ENCODE results near the gene SHPK. TPM values are rescaled to one million over a fixed set of nuclear protein-coding genes. Genes with fewer than 3 reads are reported as not detected.

The SHPK gene
- total RNA-seq, 4 donors from 2014 or later = 5.8 to 83.8 (median 44.9) TPM

- H3K9me3 ChIP-seq = no peaks in the 10 kb centered on the region
- peaks cover 4 to 21% (median 4%) of the 10 kb centered on the region in 4 donors for H3K4me1 ChIP-seq
- H3K4me3 ChIP-seq = no peak overlapping the region
- H3K36me3 ChIP-seq = peaks cover 0 to 48% (median 0%) of the 10 kb centered on the region in 3 donors
- no peak for TF ChIP-seq POLR2A (IDR thresholded peaks at IDR 0.05)
- TF ChIP-seq CTCF (IDR thresholded peaks at IDR 0.05) = no peak
- no peak for DNase-seq
- H3K27me3 ChIP-seq = no peaks in the 10 kb centered on the region
- no peak overlapping the region for H3K27ac ChIP-seq
These were observed 3.8 kb downstream of the SHPK start for GRCh38 chr17:3632287-3632686.

DNA sequence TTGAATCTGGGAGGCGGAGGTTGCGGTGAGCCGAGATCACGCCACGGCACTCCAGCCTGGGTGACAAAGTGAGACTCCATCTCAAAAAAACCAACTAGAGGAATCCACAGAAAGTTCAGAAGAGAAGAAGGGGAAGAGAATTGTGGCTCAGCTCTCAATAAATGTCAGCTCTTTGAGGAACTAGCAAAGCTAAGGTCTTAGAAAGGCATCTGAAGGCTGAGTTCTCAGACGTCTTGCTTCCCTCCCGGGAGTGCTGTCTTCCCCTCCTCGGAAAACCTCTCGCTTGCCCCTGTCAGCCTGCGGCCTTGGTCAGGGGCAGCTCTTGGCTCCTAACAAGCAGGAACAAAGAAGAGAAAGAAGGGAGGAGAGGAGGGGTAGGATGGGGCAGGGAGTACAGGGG is 5.3 kb downstream of the SHPK start:
- H3K27me3 ChIP-seq = no peaks in the 10 kb centered on the region
- DNase-seq = no peak
- no peak for TF ChIP-seq CTCF (IDR thresholded peaks at IDR 0.05)
- no peak for TF ChIP-seq POLR2A (IDR thresholded peaks at IDR 0.05)
- peaks cover 4 to 18% (median 4%) of the 10 kb centered on the region in 4 donors for H3K4me1 ChIP-seq
- H3K36me3 ChIP-seq = peaks cover 0 to 63% (median 0%) of the 10 kb centered on the region in 3 donors
- H3K9me3 ChIP-seq = no peaks in the 10 kb centered on the region
- H3K4me3 ChIP-seq = no peak overlapping the region
- H3K27ac ChIP-seq = no peak overlapping the region

DNA sequence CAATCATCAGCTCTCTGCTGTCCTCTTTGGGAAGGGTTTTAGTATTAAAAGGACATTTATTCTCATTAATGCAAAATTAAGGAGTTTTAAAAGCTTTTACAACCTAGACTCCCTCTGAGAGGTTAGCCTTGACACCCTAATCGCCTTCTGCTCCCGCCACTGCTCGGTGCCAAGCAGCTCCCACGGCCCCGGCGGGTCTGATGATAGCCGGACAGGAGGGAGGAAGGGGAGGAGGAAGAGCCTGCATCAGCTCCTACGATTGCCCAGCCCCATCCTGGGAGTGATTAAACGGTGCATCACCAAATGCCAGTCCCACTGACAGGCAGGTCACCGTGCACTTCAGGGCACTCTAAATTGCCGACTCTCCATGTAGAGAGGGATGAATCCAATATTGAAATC is 8.3 kb downstream of the SHPK start:
- H3K4me1 ChIP-seq = no peaks in the 10 kb centered on the region
- TF ChIP-seq POLR2A (IDR thresholded peaks at IDR 0.05) (no peak), CTCF (IDR thresholded peaks at IDR 0.05) (no peak)
- H3K36me3 ChIP-seq = peaks cover 0 to 91% (median 0%) of the 10 kb centered on the region in 3 donors
- no peak for DNase-seq
- no peaks in the 10 kb centered on the region for H3K27me3 ChIP-seq
- H3K9me3 ChIP-seq = no peaks in the 10 kb centered on the region
- H3K27ac ChIP-seq = no peak overlapping the region
- no peak overlapping the region for H3K4me3 ChIP-seq

DNA sequence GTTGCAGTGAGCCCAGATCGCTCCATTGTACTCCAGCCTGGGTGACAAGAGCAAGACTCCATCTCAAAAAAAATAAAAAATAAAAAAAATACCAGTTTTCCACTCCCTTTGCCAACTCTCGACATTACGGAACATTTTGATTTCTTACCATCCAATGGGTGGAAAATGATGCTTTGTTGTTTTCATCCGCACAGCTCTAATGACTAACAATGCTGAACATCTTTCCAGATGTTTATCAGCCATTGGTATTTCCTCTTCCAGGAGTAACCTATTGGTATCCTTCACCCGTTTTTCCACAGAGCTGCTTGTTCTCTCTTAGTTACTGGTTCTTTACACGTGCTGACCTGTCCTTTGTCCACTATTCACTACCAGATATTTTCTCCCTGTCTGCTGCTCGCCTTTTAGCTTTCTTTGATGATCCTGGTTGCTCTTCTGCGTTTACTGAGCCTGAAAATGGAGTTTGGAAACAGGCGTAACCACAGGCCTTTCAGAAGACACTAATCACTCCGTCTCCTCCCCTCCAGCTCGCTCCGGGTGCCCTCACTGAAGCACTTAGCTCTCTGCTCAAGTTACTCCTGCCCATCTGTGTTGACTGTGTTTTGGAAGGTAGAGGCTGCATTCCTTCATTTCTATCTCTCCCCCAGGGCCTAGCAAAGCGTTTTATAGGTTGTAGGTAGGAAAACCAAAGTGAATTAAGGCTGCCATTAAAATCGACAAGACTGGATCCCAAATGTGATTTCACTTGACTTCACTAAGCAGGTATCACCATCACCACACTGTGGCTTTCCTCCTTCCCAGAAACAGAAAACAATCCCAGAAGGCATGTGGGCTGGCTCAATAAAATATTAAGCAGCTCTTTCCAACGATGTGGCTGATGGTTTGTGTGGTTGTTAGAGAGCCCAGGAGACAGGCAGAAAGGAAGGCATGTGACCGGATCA is 8.9 kb downstream of the SHPK start:
- peaks cover 0 to 93% (median 0%) of the 10 kb centered on the region in 3 donors for H3K36me3 ChIP-seq

GRCh38 chr17:3622977-3623594 is 13.0 kb downstream of the SHPK start:
- H3K4me1 ChIP-seq = no peaks in the 10 kb centered on the region
- no peaks in the 10 kb centered on the region for H3K27me3 ChIP-seq
- DNase-seq = no peak
- H3K36me3 ChIP-seq = peaks cover 0 to 97% (median 0%) of the 10 kb centered on the region in 3 donors
- H3K9me3 ChIP-seq = no peaks in the 10 kb centered on the region
- no peak overlapping the region for H3K27ac ChIP-seq
- TF ChIP-seq POLR2A (IDR thresholded peaks at IDR 0.05) (no peak), CTCF (IDR thresholded peaks at IDR 0.05) (no peak)
- no peak overlapping the region for H3K4me3 ChIP-seq

More for the DNA sequence above, 8.9 kb downstream of the SHPK start:
- H3K27me3 ChIP-seq = no peaks in the 10 kb centered on the region
- DNase-seq = no peak
- H3K4me3 ChIP-seq = no peak overlapping the region
- H3K4me1 ChIP-seq = no peaks in the 10 kb centered on the region
- H3K27ac ChIP-seq = no peak overlapping the region
- no peaks in the 10 kb centered on the region for H3K9me3 ChIP-seq
- TF ChIP-seq POLR2A (IDR thresholded peaks at IDR 0.05) (no peak), CTCF (IDR thresholded peaks at IDR 0.05) (no peak)
